Germinal center (tissue), 1 donor: ENCODE data around the gene NELL1.

ENCODE experiments used
- DNase-seq: peaks from one replicate; pipeline ENCODE4 v3.0.0; 2012; ENCODE audit warnings: mixed read lengths, low spot score

NELL1 gene

GRCh38 chr11:20966489-20966888 lies 297.1 kb downstream of the NELL1 start:
- no peak for DNase-seq

GRCh38 chr11:20973940-20974559 lies 304.7 kb downstream of the NELL1 start:
- DNase-seq = no peak

- DNase-seq = no peak
Measured at GRCh38 chr11:20980736-20981135, 311.4 kb downstream of the NELL1 start.

DNA sequence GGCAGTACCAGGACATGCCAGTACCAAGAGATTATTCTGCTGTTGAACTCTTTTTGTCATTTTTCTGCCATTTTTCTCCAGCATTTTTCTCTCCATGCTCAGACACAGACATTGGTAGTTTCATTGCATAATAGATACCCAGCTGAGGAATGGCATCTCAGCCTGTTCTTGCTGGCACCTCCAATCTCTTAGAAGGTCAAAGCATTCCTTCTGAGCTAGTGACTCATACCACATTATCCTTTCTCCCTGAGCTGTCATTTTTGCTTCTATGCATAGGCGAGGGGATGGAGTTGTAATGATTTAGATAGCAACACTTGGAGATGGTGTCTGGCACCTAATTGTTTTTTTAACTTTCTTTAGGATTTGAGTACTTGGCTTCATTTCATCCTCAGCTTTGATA lies 321.1 kb downstream of the NELL1 start:
- no peak for DNase-seq

- no peak for DNase-seq
Measured at GRCh38 chr11:20991471-20991870, 322.1 kb downstream of the NELL1 start.

DNA sequence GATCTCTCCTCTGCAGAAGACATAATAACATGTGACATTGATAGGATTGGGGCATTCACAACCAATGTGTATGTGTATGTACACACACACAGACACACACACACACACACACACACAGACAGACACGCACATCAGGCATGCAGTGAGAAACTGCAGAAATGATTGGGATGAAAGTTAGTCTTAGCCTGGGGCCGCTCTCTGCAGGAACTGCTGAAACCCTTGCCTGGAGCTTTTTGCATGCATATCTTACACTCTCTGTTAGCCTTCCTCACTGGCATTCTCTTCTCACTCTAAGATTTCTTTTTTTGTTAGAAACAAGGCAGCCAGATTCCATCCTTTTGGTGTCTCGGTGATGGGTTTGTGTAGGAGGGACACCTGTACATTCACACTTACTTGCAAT lies 337.9 kb downstream of the NELL1 start:
- DNase-seq = no peak

DNA sequence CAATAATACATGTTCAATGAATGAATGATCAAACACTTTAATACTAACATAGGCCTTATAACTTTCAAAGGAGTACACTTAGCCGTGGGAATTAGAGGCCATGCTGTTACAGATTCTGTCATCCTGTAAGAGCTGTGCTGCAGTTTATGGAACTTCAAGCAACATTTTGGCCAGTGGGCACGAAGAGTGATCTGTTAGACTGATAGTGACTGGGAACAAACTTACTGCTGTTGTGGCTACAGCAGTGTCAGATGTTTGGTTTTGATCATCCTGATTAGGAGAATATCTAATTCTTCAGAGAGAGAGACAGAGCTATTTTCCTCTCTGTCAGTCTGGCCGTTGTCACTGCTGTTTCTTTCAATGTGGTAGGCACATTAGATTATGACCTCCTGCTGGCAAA lies 348.9 kb downstream of the NELL1 start:
- DNase-seq = no peak

DNA sequence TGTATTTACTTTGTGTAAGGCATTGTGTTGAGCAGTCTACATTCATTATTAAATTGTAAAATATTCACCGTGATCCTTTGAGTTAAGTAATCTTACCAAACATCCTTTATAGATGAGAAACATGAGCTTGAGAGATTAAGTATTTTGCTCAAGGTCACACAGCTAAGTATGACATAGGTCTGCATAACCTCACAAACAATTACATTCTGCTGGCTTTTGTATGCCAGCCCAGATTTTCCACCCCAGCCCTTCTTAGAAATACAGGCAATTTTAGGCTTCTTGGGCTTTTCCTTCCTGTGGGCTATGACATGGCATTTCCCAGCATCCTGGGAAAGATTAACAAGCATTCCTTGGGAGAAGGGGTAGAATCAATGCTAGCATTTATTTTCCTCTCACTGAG lies 357.3 kb downstream of the NELL1 start:
- DNase-seq = no peak

DNA sequence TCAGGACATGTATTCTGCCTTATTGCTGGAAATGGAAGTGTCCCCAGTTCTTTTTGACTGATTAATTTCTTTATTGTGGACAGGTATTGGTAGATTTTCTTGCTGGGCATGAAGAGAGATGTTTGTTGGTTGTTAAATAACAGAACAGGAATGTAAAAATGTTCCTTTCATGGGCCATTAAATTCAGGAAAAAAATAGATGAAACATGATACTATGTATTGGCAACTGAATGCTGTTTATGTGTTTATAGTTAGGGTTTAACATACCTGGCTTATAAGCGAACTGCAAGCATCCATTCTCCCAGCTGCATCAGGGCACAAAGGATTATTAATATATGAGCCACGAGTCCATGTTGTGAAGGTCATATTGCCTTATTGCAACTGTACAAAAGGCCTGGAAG lies 368.5 kb downstream of the NELL1 start:
- DNase-seq = no peak

GRCh38 chr11:21038801-21039200 lies 369.4 kb downstream of the NELL1 start:
- DNase-seq = no peak

- DNase-seq = no peak
Measured at GRCh38 chr11:21040630-21041029, 371.2 kb downstream of the NELL1 start.

- DNase-seq = no peak
Measured at GRCh38 chr11:21048626-21049025, 379.2 kb downstream of the NELL1 start.

GRCh38 chr11:21053466-21053865 lies 384.1 kb downstream of the NELL1 start:
- DNase-seq = no peak

GRCh38 chr11:21056644-21057043 lies 387.3 kb downstream of the NELL1 start:
- DNase-seq = no peak

GRCh38 chr11:21059879-21060278 lies 390.5 kb downstream of the NELL1 start:
- DNase-seq = no peak

GRCh38 chr11:21066030-21066429 lies 396.6 kb downstream of the NELL1 start:
- no peak for DNase-seq

- no peak for DNase-seq
Measured at GRCh38 chr11:21068886-21069285, 399.5 kb downstream of the NELL1 start.

GRCh38 chr11:21069909-21070308 lies 400.5 kb downstream of the NELL1 start:
- DNase-seq = no peak

GRCh38 chr11:21072558-21072957 lies 403.2 kb downstream of the NELL1 start:
- DNase-seq = no peak

GRCh38 chr11:21082853-21083252 lies 413.5 kb downstream of the NELL1 start:
- DNase-seq = no peak

DNA sequence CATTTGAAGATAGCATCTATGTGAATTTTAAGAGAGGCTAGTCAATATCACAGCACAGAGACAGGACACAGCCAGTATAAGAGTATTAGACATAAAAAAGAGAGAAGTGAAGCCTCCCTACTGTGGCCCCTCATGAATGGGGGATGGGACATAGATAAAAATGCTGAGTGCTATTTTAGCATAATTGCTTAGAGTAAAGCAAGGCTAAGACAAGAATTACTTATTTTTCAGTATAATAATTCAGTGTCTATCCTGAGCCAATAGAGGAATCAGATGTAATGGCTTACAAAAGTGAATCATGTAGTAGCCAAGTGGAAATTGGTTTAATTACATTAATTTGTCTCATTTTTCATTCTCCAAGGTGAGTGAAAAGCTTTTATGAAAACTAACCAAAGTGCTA lies 419.5 kb downstream of the NELL1 start:
- no peak for DNase-seq

GRCh38 chr11:21104641-21105040 lies 435.3 kb downstream of the NELL1 start:
- no peak for DNase-seq

- DNase-seq = no peak
Measured at GRCh38 chr11:21105196-21105917, 436.0 kb downstream of the NELL1 start.

GRCh38 chr11:21109341-21109740 lies 440.0 kb downstream of the NELL1 start:
- DNase-seq = no peak
